ENCODE measurements around the gene CD81.

Gene CD81

GRCh38 chr11:2391181-2391975 is 14.3 kb downstream of the CD81 start:
- no peak for DNase-seq

GRCh38 chr11:2392241-2392959 is 15.3 kb downstream of the CD81 start:
- no peak for DNase-seq

GRCh38 chr11:2393111-2393868 is 16.2 kb downstream of the CD81 start:
- DNase-seq = no peak

- DNase-seq = no peak
Measured at GRCh38 chr11:2393941-2394817, 17.1 kb downstream of the CD81 start.

GRCh38 chr11:2394818-2395105 is 17.7 kb downstream of the CD81 start:
- DNase-seq = no peak

- DNase-seq = no peak
Measured at GRCh38 chr11:2395211-2395730, 18.2 kb downstream of the CD81 start.

- DNase-seq = no peak
Measured at GRCh38 chr11:2395856-2396255, 18.7 kb downstream of the CD81 start.

GRCh38 chr11:2396471-2396870 is 19.4 kb downstream of the CD81 start:
- no peak for DNase-seq

- no peak for DNase-seq
Measured at GRCh38 chr11:2397005-2397404, 19.9 kb downstream of the CD81 start.

GRCh38 chr11:2398664-2399355 is 21.7 kb downstream of the CD81 start:
- no peak for DNase-seq

- DNase-seq = no peak
Measured at GRCh38 chr11:2399488-2400068, 22.5 kb downstream of the CD81 start.

GRCh38 chr11:2400069-2400761 is 23.1 kb downstream of the CD81 start, which contains the start of gene TSSC4:
TSS of gene TSSC4 (plus strand) at chr11:2400750. CDS start at chr11:2402634, 1,884 bp downstream.
- DNase-seq = peak; percentile 98

- no peak for DNase-seq
Measured at GRCh38 chr11:2400762-2401435, 23.8 kb downstream of the CD81 start.

GRCh38 chr11:2401436-2401984 is 24.4 kb downstream of the CD81 start:
- DNase-seq = no peak

- DNase-seq = no peak
Measured at GRCh38 chr11:2402106-2402505, 25.0 kb downstream of the CD81 start.

GRCh38 chr11:2402890-2403645 is 26.0 kb downstream of the CD81 start:
- no peak for DNase-seq

GRCh38 chr11:2404735-2405196 is 27.7 kb downstream of the CD81 start:
- no peak for DNase-seq

GRCh38 chr11:2406451-2406850 is 29.3 kb downstream of the CD81 start:
- DNase-seq = no peak

- no peak for DNase-seq
Measured at GRCh38 chr11:2406878-2407410, 29.8 kb downstream of the CD81 start.

Data from NCI-H1694 (cell line).